ENCODE data around the gene GRAMD1A. TPM values are rescaled to one million over a fixed set of nuclear protein-coding genes. Genes with fewer than 3 reads are reported as not detected.

The GRAMD1A gene
- total and polyA plus RNA-seq, 2 donors (not counting 1 experiment from before 2014, with no cell fraction given) = 83.8 to 102 TPM

DNA sequence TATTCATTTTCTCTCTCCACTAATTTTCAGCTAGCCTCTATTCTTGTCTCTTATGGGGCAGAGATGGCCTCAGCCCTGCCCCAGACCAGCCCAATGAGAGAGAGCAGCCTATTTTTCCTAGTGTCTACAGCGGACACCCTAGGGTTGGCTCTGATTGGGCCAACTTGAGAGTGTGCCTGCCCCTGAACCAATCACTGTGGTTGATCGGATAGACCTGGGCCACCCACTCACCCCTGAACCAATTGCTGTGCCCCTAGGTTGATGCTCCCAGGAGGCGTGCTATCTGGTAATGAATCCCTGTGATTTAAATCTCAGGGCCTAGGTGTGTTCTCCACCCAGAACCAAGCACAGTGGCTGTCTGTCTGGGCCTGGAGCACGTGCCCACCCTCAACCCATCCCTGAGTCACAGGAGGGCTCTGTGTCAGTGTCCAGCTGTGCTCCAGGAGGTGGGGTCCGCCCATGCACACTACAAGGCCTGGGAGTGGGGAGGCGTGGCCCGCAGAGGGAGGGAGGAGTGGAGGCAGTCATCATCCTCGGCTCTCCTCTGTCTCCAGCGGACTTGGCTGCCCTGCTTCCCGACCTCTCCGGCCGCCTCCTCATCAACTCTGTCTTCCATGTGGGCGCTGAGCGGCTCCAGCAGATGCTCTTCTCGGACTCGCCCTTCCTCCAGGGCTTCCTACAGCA is 15.3 kb downstream of the GRAMD1A start:
- no peak for DNase-seq
- H3K79me2 ChIP-seq (ENCODE audit: control insufficient read depth, insufficient read depth, low read length) = peaks cover 3% of the 10 kb centered on the region
- TF ChIP-seq, protein P1, sequence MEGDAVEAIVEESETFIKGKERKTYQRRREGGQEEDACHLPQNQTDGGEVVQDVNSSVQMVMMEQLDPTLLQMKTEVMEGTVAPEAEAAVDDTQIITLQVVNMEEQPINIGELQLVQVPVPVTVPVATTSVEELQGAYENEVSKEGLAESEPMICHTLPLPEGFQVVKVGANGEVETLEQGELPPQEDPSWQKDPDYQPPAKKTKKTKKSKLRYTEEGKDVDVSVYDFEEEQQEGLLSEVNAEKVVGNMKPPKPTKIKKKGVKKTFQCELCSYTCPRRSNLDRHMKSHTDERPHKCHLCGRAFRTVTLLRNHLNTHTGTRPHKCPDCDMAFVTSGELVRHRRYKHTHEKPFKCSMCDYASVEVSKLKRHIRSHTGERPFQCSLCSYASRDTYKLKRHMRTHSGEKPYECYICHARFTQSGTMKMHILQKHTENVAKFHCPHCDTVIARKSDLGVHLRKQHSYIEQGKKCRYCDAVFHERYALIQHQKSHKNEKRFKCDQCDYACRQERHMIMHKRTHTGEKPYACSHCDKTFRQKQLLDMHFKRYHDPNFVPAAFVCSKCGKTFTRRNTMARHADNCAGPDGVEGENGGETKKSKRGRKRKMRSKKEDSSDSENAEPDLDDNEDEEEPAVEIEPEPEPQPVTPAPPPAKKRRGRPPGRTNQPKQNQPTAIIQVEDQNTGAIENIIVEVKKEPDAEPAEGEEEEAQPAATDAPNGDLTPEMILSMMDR (IDR thresholded peaks at IDR 0.05) = no peak
- TF ChIP-seq EZH2 (IDR thresholded peaks at IDR 0.05; ENCODE audit: borderline replicate concordance, insufficient read depth, low read depth, low read length, poor library complexity, severe bottlenecking) = no peak
- Mint-ChIP-seq H3K27ac (no peak overlapping the region), H3K27me3 (no peaks in the 10 kb centered on the region), H3K9me3 (ENCODE audit: insufficient read depth) (no peaks in the 10 kb centered on the region), H3K4me3 (no peak overlapping the region), H3K4me1 (peaks cover 25% of the 10 kb centered on the region)
- H3K27ac ChIP-seq (ENCODE audit: low read length in 2 of 2) = no peak overlapping the region
- peaks cover 1 to 64% of the 10 kb centered on the region in 2 experiments for H3K36me3 ChIP-seq (replicated peaks in 1 of 2; ENCODE audit: control extremely low read depth in 1 of 2, control insufficient read depth in 1 of 2, extremely low read depth in 1 of 2, insufficient read depth in 2 of 2, low read length in 1 of 2)
- no peak overlapping the region for H3K4me3 ChIP-seq (ENCODE audit: control extremely low read depth in 1 of 5, extremely low read depth in 1 of 5, insufficient read depth in 1 of 5, low read depth in 2 of 5, low read length in 4 of 5)
- ChIA-PET CTCF (interaction anchor here (1.1 to 5.9 kb wide), 5 partner anchors 9 to 48 kb away, joined by 3 to 71 read pairs (median 4); no protein-coding TSS in a partner anchor), POLR2A (no interaction called here)
- intact Hi-C loops (cut with micrococcal nuclease) = no loop called here
- H3K4me1 ChIP-seq (ENCODE audit: control insufficient read depth in 2 of 2, insufficient read depth in 2 of 2, low read length in 2 of 2) = peaks cover 17 to 31% of the 10 kb centered on the region in 2 donors
- no peak overlapping the region for H2AFZ ChIP-seq (ENCODE audit: insufficient read depth, low read depth, low read length, poor library complexity, severe bottlenecking)
- H3K4me2 ChIP-seq (replicated peaks; ENCODE audit: low read depth, low read length, poor library complexity, severe bottlenecking) = no peak overlapping the region
- no peaks in the 10 kb centered on the region for H3K9me3 ChIP-seq (ENCODE audit: control extremely low read depth in 1 of 3, control insufficient read depth in 2 of 3, insufficient read depth in 1 of 3, low read length in 2 of 3)
- H3K9ac ChIP-seq (ENCODE audit: low read length) = no peak overlapping the region
- peaks cover 12% of the 10 kb centered on the region for H4K20me1 ChIP-seq (ENCODE audit: control insufficient read depth, insufficient read depth, low read length, poor library complexity, severe bottlenecking)
- WGBS (ENCODE audit: insufficient coverage) = 89% methylated on average over 9 of the region's 16 CpGs
- H3K27me3 ChIP-seq (replicated peaks in 1 of 4; ENCODE audit: control extremely low read depth in 1 of 4, control insufficient read depth in 3 of 4, insufficient read depth in 4 of 4, low read length in 3 of 4) = no peaks in the 10 kb centered on the region
- ATAC-seq (ENCODE audit: low read depth) = no peak

DNA sequence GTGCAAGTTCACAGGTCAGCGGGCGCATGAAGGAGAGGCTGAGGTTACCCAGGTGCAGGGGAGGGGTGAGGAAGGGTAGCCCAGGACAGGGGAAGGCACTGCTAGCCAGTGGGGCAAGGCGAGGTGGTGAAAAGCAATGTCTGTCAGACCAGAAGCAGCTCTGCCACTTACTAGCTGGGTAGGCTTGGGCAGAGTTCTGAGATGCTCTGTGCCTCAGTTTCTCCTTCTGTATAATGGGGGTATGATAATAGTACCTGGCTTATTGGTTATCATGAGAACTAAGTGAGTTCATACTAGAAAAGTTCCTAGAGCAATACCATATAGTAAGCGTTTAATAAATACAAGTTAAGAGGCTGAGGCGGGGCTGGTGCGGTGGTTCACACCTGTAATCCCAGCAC is 15.8 kb downstream of the GRAMD1A start:
- no peak overlapping the region for H3K4me3 Mint-ChIP-seq
- H3K4me3 ChIP-seq (ENCODE audit: control extremely low read depth in 1 of 5, extremely low read depth in 1 of 5, insufficient read depth in 1 of 5, low read depth in 2 of 5, low read length in 4 of 5) = no peak overlapping the region
- H3K4me2 ChIP-seq (replicated peaks; ENCODE audit: low read depth, low read length, poor library complexity, severe bottlenecking) = no peak overlapping the region
- peaks cover 3% of the 10 kb centered on the region for H3K79me2 ChIP-seq (ENCODE audit: control insufficient read depth, insufficient read depth, low read length)
- H3K27me3 ChIP-seq (replicated peaks in 1 of 4; ENCODE audit: control extremely low read depth in 1 of 4, control insufficient read depth in 3 of 4, insufficient read depth in 4 of 4, low read length in 3 of 4) = no peaks in the 10 kb centered on the region
- no peak for ATAC-seq (ENCODE audit: low read depth)
- no peak for TF ChIP-seq EZH2 (IDR thresholded peaks at IDR 0.05; ENCODE audit: borderline replicate concordance, insufficient read depth, low read depth, low read length, poor library complexity, severe bottlenecking)
- TF ChIP-seq, protein P1 (IDR thresholded peaks at IDR 0.05) = no peak
- peaks cover 17 to 31% of the 10 kb centered on the region in 2 donors for H3K4me1 ChIP-seq (ENCODE audit: control insufficient read depth in 2 of 2, insufficient read depth in 2 of 2, low read length in 2 of 2)
- no peak for DNase-seq
- no peak overlapping the region for H2AFZ ChIP-seq (ENCODE audit: insufficient read depth, low read depth, low read length, poor library complexity, severe bottlenecking)
- POLR2A ChIA-PET = no interaction called here
- no peak overlapping the region for H3K9ac ChIP-seq (ENCODE audit: low read length)
- no peaks in the 10 kb centered on the region for H3K9me3 Mint-ChIP-seq (ENCODE audit: insufficient read depth)
- CTCF ChIA-PET = interaction anchor here (1.1 kb wide), 1 partner anchor 43 kb away, joined by 3 read pairs; no protein-coding TSS in a partner anchor
- no peak overlapping the region for H3K27ac ChIP-seq (ENCODE audit: low read length in 2 of 2)
- H3K27me3 Mint-ChIP-seq = no peaks in the 10 kb centered on the region
- intact Hi-C loops (cut with micrococcal nuclease) = no loop called here
- H3K4me1 Mint-ChIP-seq = peaks cover 25% of the 10 kb centered on the region
- no peaks in the 10 kb centered on the region for H3K9me3 ChIP-seq (ENCODE audit: control extremely low read depth in 1 of 3, control insufficient read depth in 2 of 3, insufficient read depth in 1 of 3, low read length in 2 of 3)
- H4K20me1 ChIP-seq (ENCODE audit: control insufficient read depth, insufficient read depth, low read length, poor library complexity, severe bottlenecking) = peaks cover 12% of the 10 kb centered on the region
- WGBS (ENCODE audit: insufficient coverage) = 100% methylated on average over 5 of the region's 6 CpGs
- H3K36me3 ChIP-seq (replicated peaks in 1 of 2; ENCODE audit: control extremely low read depth in 1 of 2, control insufficient read depth in 1 of 2, extremely low read depth in 1 of 2, insufficient read depth in 2 of 2, low read length in 1 of 2) = peaks cover 1 to 66% of the 10 kb centered on the region in 2 experiments
- no peak overlapping the region for H3K27ac Mint-ChIP-seq
